ENCODE measurements around the gene NDUFAF4. TPM values are rescaled to one million over a fixed set of nuclear protein-coding genes. Genes with fewer than 3 reads are reported as not detected.

NDUFAF4 gene
- total RNA-seq, 1 donor from 2014 or later, result 50.6 TPM

- Histone ChIP-seq H4K20me1 (ENCODE audit: low read depth) (no peaks in the 10 kb centered on the region), H3K4me3 (no peak overlapping the region), H3K36me3 (no peaks in the 10 kb centered on the region), H3K27ac (no peak overlapping the region), H2AFZ (replicated peaks) (no peak overlapping the region), H3K27me3 (no peaks in the 10 kb centered on the region), H3K4me1 (no peaks in the 10 kb centered on the region), H3F3A (ENCODE audit: low read depth) (no peaks in the 10 kb centered on the region), H3K79me2 (ENCODE audit: low read depth) (no peaks in the 10 kb centered on the region), H3K9me3 (ENCODE audit: low read depth) (no peaks in the 10 kb centered on the region), H3K4me2 (no peak overlapping the region), H3K9ac (no peak overlapping the region)
- Mint-ChIP-seq H3K4me1 (no peaks in the 10 kb centered on the region), H3K4me3 (no peak overlapping the region), H3K27ac (no peak overlapping the region), H3K9me3 (no peaks in the 10 kb centered on the region), H3K36me3 (no peaks in the 10 kb centered on the region), H3K27me3 (ENCODE audit: insufficient read depth, low read depth) (peaks cover 2% of the 10 kb centered on the region)
- TF ChIP-seq CTCF (IDR thresholded peaks at IDR 0.05), result no peak
- TF ChIP-seq EZH2phosphoT487 (IDR thresholded peaks at IDR 0.05), result no peak
- no peak for TF ChIP-seq EZH2 (IDR thresholded peaks at IDR 0.05)
- no peak for DNase-seq (ENCODE audit: low spot score)
These were observed 15.9 kb upstream of the NDUFAF4 start for GRCh38 chr6:96913621-96914020.

GRCh38 chr6:96911751-96912150 is 14.1 kb upstream of the NDUFAF4 start:
- Histone ChIP-seq H2AFZ (replicated peaks) (peak overlapping the region; percentile 59), H3K27ac (no peak overlapping the region), H3K9me3 (ENCODE audit: low read depth) (no peaks in the 10 kb centered on the region), H3K27me3 (no peaks in the 10 kb centered on the region), H3K4me1 (no peaks in the 10 kb centered on the region), H3K4me3 (no peak overlapping the region), H3K36me3 (no peaks in the 10 kb centered on the region), H3K4me2 (no peak overlapping the region), H3K9ac (no peak overlapping the region), H4K20me1 (ENCODE audit: low read depth) (no peaks in the 10 kb centered on the region), H3F3A (ENCODE audit: low read depth) (no peaks in the 10 kb centered on the region), H3K79me2 (ENCODE audit: low read depth) (no peaks in the 10 kb centered on the region)
- DNase-seq (ENCODE audit: low spot score), result no peak
- no peaks in the 10 kb centered on the region for H3K4me1 Mint-ChIP-seq
- no peak overlapping the region for H3K27ac Mint-ChIP-seq
- H3K36me3 Mint-ChIP-seq, result no peaks in the 10 kb centered on the region
- H3K9me3 Mint-ChIP-seq, result no peaks in the 10 kb centered on the region
- no peaks in the 10 kb centered on the region for H3K27me3 Mint-ChIP-seq (ENCODE audit: insufficient read depth, low read depth)
- H3K4me3 Mint-ChIP-seq, result no peak overlapping the region
- no peak for TF ChIP-seq EZH2phosphoT487 (IDR thresholded peaks at IDR 0.05)
- no peak for TF ChIP-seq CTCF (IDR thresholded peaks at IDR 0.05)
- no peak for TF ChIP-seq EZH2 (IDR thresholded peaks at IDR 0.05)

GRCh38 chr6:96911171-96911570 is 13.5 kb upstream of the NDUFAF4 start:
- H3K27me3 ChIP-seq, result no peaks in the 10 kb centered on the region
- no peaks in the 10 kb centered on the region for H3F3A ChIP-seq (ENCODE audit: low read depth)
- H3K27me3 Mint-ChIP-seq (ENCODE audit: insufficient read depth, low read depth), result no peaks in the 10 kb centered on the region
- H3K36me3 Mint-ChIP-seq, result no peaks in the 10 kb centered on the region
- no peak for DNase-seq (ENCODE audit: low spot score)
- H3K4me3 ChIP-seq, result no peak overlapping the region
- H3K27ac Mint-ChIP-seq, result no peak overlapping the region
- H3K4me1 ChIP-seq, result no peaks in the 10 kb centered on the region
- no peaks in the 10 kb centered on the region for H3K79me2 ChIP-seq (ENCODE audit: low read depth)
- TF ChIP-seq EZH2phosphoT487 (IDR thresholded peaks at IDR 0.05) (no peak), CTCF (IDR thresholded peaks at IDR 0.05) (no peak), EZH2 (IDR thresholded peaks at IDR 0.05) (no peak)
- no peaks in the 10 kb centered on the region for H3K36me3 ChIP-seq
- no peaks in the 10 kb centered on the region for H3K4me1 Mint-ChIP-seq
- no peaks in the 10 kb centered on the region for H3K9me3 Mint-ChIP-seq
- no peak overlapping the region for H3K4me2 ChIP-seq
- H3K27ac ChIP-seq, result no peak overlapping the region
- no peak overlapping the region for H3K9ac ChIP-seq
- H4K20me1 ChIP-seq (ENCODE audit: low read depth), result no peaks in the 10 kb centered on the region
- H2AFZ ChIP-seq (replicated peaks), result no peak overlapping the region
- no peaks in the 10 kb centered on the region for H3K9me3 ChIP-seq (ENCODE audit: low read depth)
- no peak overlapping the region for H3K4me3 Mint-ChIP-seq

Measured in neural progenitor cell (in vitro differentiated cells).